ENCODE measurements around the gene SLC16A9.

- TF ChIP-seq ZNF384 (IDR thresholded peaks at IDR 0.05) (no peak), TARDBP (IDR thresholded peaks at IDR 0.05) (no peak), BHLHE40 (IDR thresholded peaks at IDR 0.05; ENCODE audit: borderline replicate concordance) (no peak), SP1 (IDR thresholded peaks at IDR 0.05) (no peak), ELF4 (IDR thresholded peaks at IDR 0.05) (no peak), LEF1 (IDR thresholded peaks at IDR 0.05; ENCODE audit: borderline replicate concordance) (no peak)
Measured at GRCh38 chr10:59719374-59719773, 9.7 kb upstream of the SLC16A9 start.

Measured in HEK293T (cell line).